Measurements from ENCODE around the gene TSPAN6.

TSPAN6 gene

DNA sequence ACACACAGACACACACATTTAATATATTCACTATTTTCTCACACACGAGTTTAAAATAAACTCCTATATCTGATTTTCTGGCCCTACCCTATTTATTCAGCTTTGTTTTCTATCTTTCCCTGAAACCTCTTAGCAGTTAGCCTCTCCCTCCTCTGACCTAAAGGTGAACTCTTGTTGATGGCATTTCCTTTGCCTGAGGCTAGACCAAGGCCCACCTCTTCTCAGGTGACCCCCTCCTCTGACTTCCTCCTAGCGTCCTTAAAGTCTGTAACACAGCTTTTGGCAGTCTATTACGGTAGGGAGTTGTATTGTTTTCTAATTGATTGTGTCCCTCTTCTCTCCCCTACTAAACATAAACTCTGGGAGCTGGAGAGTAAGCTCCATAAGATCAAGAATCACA lies 5.7 kb upstream of the TSPAN6 start:
- DNase-seq (ENCODE audit: low read depth) = no peak
- TF ChIP-seq CTCF (conservative IDR thresholded peaks at IDR 0.05; ENCODE audit: low read depth, low read length) = no peak
- no peak overlapping the region for H3K4me3 ChIP-seq (ENCODE audit: low read depth, low read length)

- peak overlapping the region; percentile 70 for H3K4me3 ChIP-seq (ENCODE audit: low read depth, low read length)
- TF ChIP-seq CTCF (conservative IDR thresholded peaks at IDR 0.05; ENCODE audit: low read depth, low read length) = no peak
- DNase-seq (ENCODE audit: low read depth) = no peak
These were observed 651 bp downstream of the TSPAN6 start for GRCh38 chrX:100635989-100636320.

DNA sequence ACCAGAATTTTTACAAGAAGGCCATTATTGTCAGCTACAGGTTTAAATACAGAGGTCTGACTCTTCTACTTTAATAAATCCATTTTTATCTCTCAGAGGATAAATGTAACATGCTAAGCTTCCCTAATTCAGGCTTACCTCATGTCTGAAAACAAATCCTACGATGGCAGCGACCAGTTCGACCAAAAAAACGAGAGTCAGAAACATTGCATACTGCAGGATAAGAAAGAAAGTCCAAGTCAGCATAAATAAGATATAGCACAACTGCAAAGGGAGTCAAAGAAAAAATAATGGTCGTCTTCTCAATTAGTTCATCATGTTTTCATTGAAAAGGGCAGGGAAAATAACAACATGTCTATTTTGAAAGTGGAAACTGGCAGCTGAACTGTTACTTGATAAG lies 1.6 kb downstream of the TSPAN6 start:
- no peak overlapping the region for H3K4me3 ChIP-seq (ENCODE audit: low read depth, low read length)
- no peak for TF ChIP-seq CTCF (conservative IDR thresholded peaks at IDR 0.05; ENCODE audit: low read depth, low read length)
- no peak for DNase-seq (ENCODE audit: low read depth)

- TF ChIP-seq CTCF (conservative IDR thresholded peaks at IDR 0.05; ENCODE audit: low read depth, low read length) = no peak
- no peak overlapping the region for H3K4me3 ChIP-seq (ENCODE audit: low read depth, low read length)
- peak; percentile 2 for DNase-seq (ENCODE audit: low read depth)
These were observed 10.6 kb downstream of the TSPAN6 start for GRCh38 chrX:100625985-100626491.

GRCh38 chrX:100623001-100623400 lies 13.6 kb downstream of the TSPAN6 start:
- no peak overlapping the region for H3K4me3 ChIP-seq (ENCODE audit: low read depth, low read length)
- TF ChIP-seq CTCF (conservative IDR thresholded peaks at IDR 0.05; ENCODE audit: low read depth, low read length) = no peak
- no peak for DNase-seq (ENCODE audit: low read depth)

- H3K4me3 ChIP-seq (ENCODE audit: low read depth, low read length) = no peak overlapping the region
- TF ChIP-seq CTCF (conservative IDR thresholded peaks at IDR 0.05; ENCODE audit: low read depth, low read length) = peak; percentile 76
- peak; percentile 86 for DNase-seq (ENCODE audit: low read depth)
These were observed 21.6 kb downstream of the TSPAN6 start for GRCh38 chrX:100615005-100615404.

- TF ChIP-seq CTCF (conservative IDR thresholded peaks at IDR 0.05; ENCODE audit: low read depth, low read length) = no peak
- H3K4me3 ChIP-seq (ENCODE audit: low read depth, low read length) = no peak overlapping the region
- no peak for DNase-seq (ENCODE audit: low read depth)
These were observed 24.7 kb downstream of the TSPAN6 start for GRCh38 chrX:100611951-100612350.

Data from choroid plexus epithelial cell (primary cell).